Gastrocnemius medialis (tissue), 4 donors: Measurements from ENCODE around the gene NUP153.

ENCODE experiments used
- CTCF ChIP-seq, 5 experiments: fragments of 450-650 bp in 3 of 5; fragments of 200-600 bp in 2 of 5; sonication (generic) in 2 of 5; IDR thresholded peaks in 4 of 5; conservative IDR thresholded peaks in 1 of 5; 1 replicate in 4 of 5; 2 replicates in 1 of 5; pipeline ENCODE4 v1.5.1; 2016 to 2019; ENCODE audit warnings: antibody characterized with exemption in 5 of 5, mild to moderate bottlenecking in 3 of 5, moderate library complexity in 3 of 5
- POLR2A ChIP-seq, 2 donors: fragments of 450-650 bp; IDR thresholded peaks; one replicate each; pipeline ENCODE4 v1.6.1; 2017; ENCODE audit warnings: antibody characterized with exemption in 2 of 2, mild to moderate bottlenecking in 2 of 2, moderate library complexity in 2 of 2

GRCh38 chr6:17656092-17656491, 50.6 kb downstream of the NUP153 start:
- no peak for TF ChIP-seq POLR2A (IDR thresholded peaks at IDR 0.05)
- TF ChIP-seq CTCF (IDR thresholded peaks at IDR 0.05 in 4 of 5, conservative IDR thresholded peaks at IDR 0.05 in 1 of 5): no peak
